Mesenchymal stem cell (in vitro differentiated cells and primary cell): ENCODE results near the gene NKAIN4.

Experiments
- DNase-seq: peaks from one replicate; pipeline ENCODE4 v3.0.0-alpha.2; 2013
- H2AFZ ChIP-seq: one replicate; pipeline ENCODE4 v1.6.1; 2013; ENCODE audit warnings: low read depth, mild to moderate bottlenecking, control low read depth, inconsistent platforms, low read length, moderate library complexity
- H2AK5ac ChIP-seq: 2 replicates; pipeline ENCODE4 v1.6.1; 2013; ENCODE audit warnings: low read length, moderate library complexity, mild to moderate bottlenecking, inconsistent platforms; ENCODE audit not compliant: severe bottlenecking
- H2BK120ac ChIP-seq: one replicate; pipeline ENCODE4 v1.6.1; 2013; ENCODE audit warnings: low read depth, mild to moderate bottlenecking, inconsistent platforms, low read length, moderate library complexity
- H2BK12ac ChIP-seq, 2 experiments: one replicate each; pipeline ENCODE4 v1.6.1; 2013; ENCODE audit warnings: inconsistent platforms in 2 of 2, low read length in 2 of 2, mild to moderate bottlenecking in 2 of 2, moderate library complexity in 2 of 2, control low read depth in 1 of 2
- H2BK15ac ChIP-seq: one replicate; pipeline ENCODE4 v1.6.1; 2013; ENCODE audit warnings: mild to moderate bottlenecking, low read depth, inconsistent platforms; ENCODE audit not compliant: poor library complexity, severe bottlenecking
- H2BK5ac ChIP-seq: 2 replicates; pipeline ENCODE4 v1.6.1; 2013; ENCODE audit warnings: low read depth, mild to moderate bottlenecking, low read length, control low read depth, inconsistent platforms; ENCODE audit not compliant: poor library complexity, severe bottlenecking
- H3K14ac ChIP-seq, 2 experiments: one replicate each; pipeline ENCODE4 v1.6.1; 2013; ENCODE audit warnings: inconsistent platforms in 2 of 2, low read length in 2 of 2, control low read depth in 1 of 2, mild to moderate bottlenecking in 1 of 2, moderate library complexity in 1 of 2
- H3K18ac ChIP-seq, 2 experiments: one replicate each; pipeline ENCODE4 v1.6.1; 2013; ENCODE audit warnings: inconsistent platforms in 2 of 2, low read length in 2 of 2, control low read depth in 1 of 2, low read depth in 1 of 2, mild to moderate bottlenecking in 1 of 2
- H3K23ac ChIP-seq, 2 experiments: one replicate each; pipeline ENCODE4 v1.6.1; 2013; ENCODE audit warnings: inconsistent platforms in 2 of 2, low read length in 2 of 2, mild to moderate bottlenecking in 2 of 2, moderate library complexity in 2 of 2, control low read depth in 1 of 2
- H3K27ac ChIP-seq: 2 replicates; pipeline ENCODE4 v1.5.1; 2013; ENCODE audit warnings: mild to moderate bottlenecking, moderate library complexity, low read length, control low read depth, inconsistent platforms; ENCODE audit not compliant: poor library complexity, severe bottlenecking
- H3K27me3 ChIP-seq, 2 experiments: 2 replicates each; pipeline versions ENCODE4 v1.6.1 to v1.7.0; 2013; ENCODE audit warnings: low read length in 2 of 2, mild to moderate bottlenecking in 2 of 2, moderate library complexity in 2 of 2, control low read depth in 1 of 2, inconsistent platforms in 1 of 2; ENCODE audit not compliant: control insufficient read depth in 1 of 2, insufficient read depth in 1 of 2
- H3K36me3 ChIP-seq, 2 experiments: 2 replicates each; pipeline versions ENCODE4 v1.6.1 to v1.7.0; 2013; ENCODE audit warnings: low read length in 2 of 2, control low read depth in 1 of 2, inconsistent platforms in 1 of 2, low read depth in 1 of 2, mild to moderate bottlenecking in 1 of 2; ENCODE audit not compliant: insufficient read depth in 2 of 2, control insufficient read depth in 1 of 2
- H3K4ac ChIP-seq, 2 experiments: one replicate each; pipeline ENCODE4 v1.6.1; 2013; ENCODE audit warnings: inconsistent platforms in 2 of 2, low read length in 2 of 2, mild to moderate bottlenecking in 2 of 2, moderate library complexity in 2 of 2, control low read depth in 1 of 2, low read depth in 1 of 2
- H3K4me1 ChIP-seq: 2 replicates; pipeline ENCODE4 v1.6.1; 2013; ENCODE audit warnings: low read depth, low read length, control low read depth; ENCODE audit not compliant: control insufficient read depth, insufficient read depth
- H3K4me2 ChIP-seq: 2 replicates; pipeline ENCODE4 v1.6.1; 2013; ENCODE audit warnings: low read length, mild to moderate bottlenecking, inconsistent platforms; ENCODE audit not compliant: poor library complexity, severe bottlenecking
- H3K4me3 ChIP-seq, 2 experiments: 2 replicates each; pipeline versions ENCODE4 v1.5.1 to v1.7.0; 2013; ENCODE audit warnings: low read length in 2 of 2, mild to moderate bottlenecking in 2 of 2, control low read depth in 1 of 2, low read depth in 1 of 2; ENCODE audit not compliant: insufficient read depth in 1 of 2
- H3K79me1 ChIP-seq: replicated peaks from 2 replicates; pipeline ENCODE4 v1.6.1; 2013; ENCODE audit warnings: mild to moderate bottlenecking, control low read depth, low read length, inconsistent platforms; ENCODE audit not compliant: poor library complexity, severe bottlenecking
- H3K9ac ChIP-seq: 2 replicates; pipeline ENCODE4 v1.7.0; 2013; ENCODE audit warnings: mild to moderate bottlenecking, low read length, moderate library complexity
- H3K9me3 ChIP-seq: 2 replicates; pipeline ENCODE4 v1.7.0; 2013; ENCODE audit warnings: mild to moderate bottlenecking, low read length; ENCODE audit not compliant: control insufficient read depth
- H4K8ac ChIP-seq: one replicate; pipeline ENCODE4 v1.6.1; 2013; ENCODE audit warnings: inconsistent platforms, mild to moderate bottlenecking, low read length, moderate library complexity
- H4K91ac ChIP-seq: one replicate; pipeline ENCODE4 v1.6.1; 2013; ENCODE audit warnings: mild to moderate bottlenecking, low read length, inconsistent platforms
- WGBS: methylation state at CpG from one replicate; pipeline ENCODE4 v1.1.7; 2013; ENCODE audit warnings: mixed read lengths; 5-methylcytosine and 5-hydroxymethylcytosine counted together

NKAIN4 gene

GRCh38 chr20:63273059-63273579, 18.9 kb upstream of the NKAIN4 start:
- Histone ChIP-seq H4K91ac (peak overlapping the region; percentile 95), H2AK5ac (peak overlapping the region; percentile 75), H3K36me3 (peaks cover 23 to 52% of the 10 kb centered on the region in 2 experiments), H2BK5ac (peak overlapping the region; percentile 80), H3K27me3 (peaks cover 0 to 17% of the 10 kb centered on the region in 2 experiments), H3K4me1 (peaks cover 33% of the 10 kb centered on the region), H3K18ac (peak overlapping the region; percentile 82 to 92), H3K23ac (peak overlapping the region in 1 of 2 experiments; percentile 70), H3K9ac (peak overlapping the region; percentile 96), H3K79me1 (peaks cover 18% of the 10 kb centered on the region), H3K9me3 (no peaks in the 10 kb centered on the region), H2BK12ac (peak overlapping the region in 1 of 2 experiments; percentile 19), H3K4me2 (peak overlapping the region; percentile 77), H3K4ac (peak overlapping the region; percentile 68 to 96), H2BK15ac (peak overlapping the region; percentile 9), H3K14ac (peak overlapping the region in 1 of 2 experiments; percentile 92), H4K8ac (peak overlapping the region; percentile 97), H3K27ac (peak overlapping the region; percentile 66), H3K4me3 (peak overlapping the region; percentile 94), H2BK120ac (peak overlapping the region; percentile 57), H2AFZ (peak overlapping the region; percentile 78)
- no peak for DNase-seq
- 2% methylated on average over 34 of the region's 37 CpGs for WGBS

GRCh38 chr20:63272105-63273058, 18.1 kb upstream of the NKAIN4 start, which contains the start of gene ARFGAP1:
TSS of gene ARFGAP1 (plus strand) at chr20:63272813. CDS start at chr20:63275581, 2,768 bp downstream.
- Histone ChIP-seq H2BK12ac (peak within 1 kb of the TSS in 1 of 2 experiments; percentile 21), H3K9me3 (no peaks in the 10 kb centered on the region), H2AK5ac (peak within 1 kb of the TSS; percentile 75), H2BK5ac (peak within 1 kb of the TSS; percentile 80), H3K4ac (peak within 1 kb of the TSS; percentile 68 to 96), H3K79me1 (peaks cover 13% of the 10 kb centered on the region), H2BK15ac (peak within 1 kb of the TSS; percentile 32), H3K4me1 (peaks cover 35% of the 10 kb centered on the region), H3K14ac (peak within 1 kb of the TSS in 1 of 2 experiments; percentile 93), H3K18ac (peak within 1 kb of the TSS; percentile 82 to 92), H3K4me2 (peak within 1 kb of the TSS; percentile 93), H2AFZ (peak within 1 kb of the TSS; percentile 78), H3K9ac (peak within 1 kb of the TSS; percentile 96), H4K91ac (peak within 1 kb of the TSS; percentile 95), H3K36me3 (peaks cover 16 to 44% of the 10 kb centered on the region in 2 experiments), H4K8ac (peak within 1 kb of the TSS; percentile 97), H2BK120ac (peak within 1 kb of the TSS; percentile 85), H3K27me3 (peaks cover 0 to 25% of the 10 kb centered on the region in 2 experiments), H3K23ac (peak within 1 kb of the TSS in 1 of 2 experiments; percentile 74), H3K4me3 (peak within 1 kb of the TSS; percentile 94), H3K27ac (peak within 1 kb of the TSS; percentile 66)
- 2% methylated on average over 58 of the region's 97 CpGs for WGBS
- peak; percentile 91 for DNase-seq

GRCh38 chr20:63270606-63271325, 16.5 kb upstream of the NKAIN4 start:
- no peak overlapping the region for H3K9ac ChIP-seq
- H3K4me1 ChIP-seq, result peaks cover 31% of the 10 kb centered on the region
- H4K8ac ChIP-seq, result no peak overlapping the region
- H2AFZ ChIP-seq, result no peak overlapping the region
- no peak for DNase-seq
- H3K14ac ChIP-seq, result no peak overlapping the region
- no peaks in the 10 kb centered on the region for H3K9me3 ChIP-seq
- H3K27ac ChIP-seq, result no peak overlapping the region
- no peak overlapping the region for H2AK5ac ChIP-seq
- H3K27me3 ChIP-seq, result peaks cover 4 to 36% of the 10 kb centered on the region in 2 experiments
- 93% methylated on average over 9 of the region's 9 CpGs for WGBS
- no peak overlapping the region for H3K18ac ChIP-seq
- H3K4me3 ChIP-seq, result no peak overlapping the region
- no peak overlapping the region for H3K4me2 ChIP-seq
- peaks cover 13% of the 10 kb centered on the region for H3K79me1 ChIP-seq
- no peak overlapping the region for H4K91ac ChIP-seq
- H2BK120ac ChIP-seq, result no peak overlapping the region
- H2BK15ac ChIP-seq, result no peak overlapping the region
- H3K4ac ChIP-seq, result no peak overlapping the region
- H3K36me3 ChIP-seq, result peaks cover 0 to 28% of the 10 kb centered on the region in 2 experiments
- no peak overlapping the region for H2BK12ac ChIP-seq
- H2BK5ac ChIP-seq, result no peak overlapping the region
- no peak overlapping the region for H3K23ac ChIP-seq
